NCI-H2081 (cell line): ENCODE results near the gene TCTN1.

Experiments used
- DNase-seq, 2 experiments: peaks; one replicate each; lab custom pipeline; 2025; lab: John Stamatoyannopoulos, UW

Gene TCTN1

GRCh38 chr12:110680032-110680431 lies 66.1 kb downstream of the TCTN1 start:
- no peak for DNase-seq

- no peak for DNase-seq
Measured at GRCh38 chr12:110683888-110684287, 70.0 kb downstream of the TCTN1 start.

DNA sequence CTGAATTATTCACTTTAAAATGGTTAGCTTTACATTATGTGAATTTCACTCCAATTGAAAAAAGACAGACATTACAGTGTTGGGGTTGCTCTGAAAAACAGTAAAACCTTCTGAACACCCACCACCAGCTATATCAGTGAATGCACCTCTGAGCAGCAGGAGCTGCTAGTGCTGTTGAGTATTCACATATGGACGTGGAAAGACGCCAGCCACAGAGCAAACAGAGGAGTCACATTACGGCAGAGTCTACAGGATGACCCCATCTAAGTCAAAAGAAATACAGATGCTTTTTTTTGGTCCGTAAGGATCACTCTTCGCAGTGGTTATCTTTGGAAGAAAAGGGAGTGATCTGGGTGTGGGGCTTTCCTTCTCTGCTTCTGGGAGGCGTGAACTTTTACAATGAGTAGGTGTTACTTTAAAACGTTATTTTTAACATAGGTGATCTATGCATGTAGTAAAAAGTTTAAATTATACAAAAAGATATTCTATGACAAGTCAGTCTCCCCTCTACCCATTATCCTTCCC lies 70.4 kb downstream of the TCTN1 start:
- DNase-seq: peak in 1 of 2 experiments; percentile 25

DNA sequence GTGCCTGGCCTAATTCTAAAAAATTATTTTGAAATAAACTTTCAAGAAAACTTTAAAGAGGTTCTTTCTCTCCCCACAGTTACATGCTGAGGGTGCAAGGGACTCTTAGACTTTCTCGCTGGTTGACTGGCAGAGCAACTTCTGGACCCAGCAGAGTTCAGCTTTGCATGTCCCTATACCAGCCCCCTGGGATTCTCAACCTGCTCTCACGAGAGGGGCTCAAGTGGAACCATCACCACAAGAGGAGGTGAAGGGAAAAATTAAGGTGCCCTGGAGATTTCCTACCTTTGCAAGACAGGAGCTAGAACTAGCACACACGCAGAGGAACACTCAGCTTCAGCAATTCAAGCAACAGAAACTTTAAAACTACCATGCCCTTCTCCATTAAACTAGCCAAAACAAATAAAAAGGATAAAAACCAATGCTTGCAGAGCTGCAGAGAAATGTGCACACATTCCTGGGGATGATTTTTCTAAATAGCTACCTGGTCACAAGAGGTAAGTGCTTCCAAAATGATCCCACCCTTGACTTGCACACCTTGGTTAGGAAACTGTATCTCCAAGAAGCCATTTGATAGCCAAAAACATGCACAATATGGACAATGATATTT lies 72.5 kb downstream of the TCTN1 start:
- DNase-seq: no peak

DNA sequence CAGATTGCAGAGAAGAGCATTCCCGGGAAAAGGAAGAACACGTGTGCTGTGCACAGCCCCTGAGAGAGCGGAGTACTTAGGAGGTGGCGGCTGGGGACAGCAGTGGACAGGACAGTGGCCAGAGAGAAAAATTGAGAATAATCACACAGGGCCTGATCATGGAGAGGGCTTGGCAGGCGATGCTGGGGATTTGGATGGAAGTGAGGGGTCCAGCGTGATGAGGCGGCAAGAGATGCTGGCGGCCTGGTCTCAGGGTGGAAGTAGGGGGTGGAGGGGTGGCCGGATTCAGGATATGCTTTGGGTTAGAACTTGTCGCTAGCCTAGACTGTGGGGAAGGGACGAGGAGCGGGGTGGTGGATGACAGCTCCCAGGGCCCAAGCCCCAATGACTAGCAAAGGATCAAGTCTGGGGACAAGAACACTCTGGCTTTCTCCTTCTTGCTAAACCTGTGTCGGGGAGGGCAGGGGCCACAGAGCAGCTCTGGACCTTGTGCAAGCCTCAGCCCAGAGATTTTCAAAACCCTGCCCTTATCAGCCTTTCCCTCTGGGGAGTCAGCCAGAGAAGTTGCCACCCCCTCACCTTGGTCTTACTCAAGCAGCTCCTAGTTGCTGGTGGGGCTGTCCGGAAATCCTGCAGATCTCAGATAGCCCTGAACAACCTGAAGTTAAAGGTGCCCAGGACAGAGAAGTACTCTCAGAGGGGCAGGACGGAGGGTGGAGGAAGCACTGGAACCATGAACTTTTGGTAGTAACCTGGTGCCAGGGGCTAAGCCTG lies 73.7 kb downstream of the TCTN1 start:
- no peak for DNase-seq

GRCh38 chr12:110688446-110689280 lies 74.7 kb downstream of the TCTN1 start, which contains the start of gene HVCN1:
Gene HVCN1 (minus strand): TSS chr12:110689115. CDS start chr12:110683245, 5,870 bp downstream.
- DNase-seq: no peak

DNA sequence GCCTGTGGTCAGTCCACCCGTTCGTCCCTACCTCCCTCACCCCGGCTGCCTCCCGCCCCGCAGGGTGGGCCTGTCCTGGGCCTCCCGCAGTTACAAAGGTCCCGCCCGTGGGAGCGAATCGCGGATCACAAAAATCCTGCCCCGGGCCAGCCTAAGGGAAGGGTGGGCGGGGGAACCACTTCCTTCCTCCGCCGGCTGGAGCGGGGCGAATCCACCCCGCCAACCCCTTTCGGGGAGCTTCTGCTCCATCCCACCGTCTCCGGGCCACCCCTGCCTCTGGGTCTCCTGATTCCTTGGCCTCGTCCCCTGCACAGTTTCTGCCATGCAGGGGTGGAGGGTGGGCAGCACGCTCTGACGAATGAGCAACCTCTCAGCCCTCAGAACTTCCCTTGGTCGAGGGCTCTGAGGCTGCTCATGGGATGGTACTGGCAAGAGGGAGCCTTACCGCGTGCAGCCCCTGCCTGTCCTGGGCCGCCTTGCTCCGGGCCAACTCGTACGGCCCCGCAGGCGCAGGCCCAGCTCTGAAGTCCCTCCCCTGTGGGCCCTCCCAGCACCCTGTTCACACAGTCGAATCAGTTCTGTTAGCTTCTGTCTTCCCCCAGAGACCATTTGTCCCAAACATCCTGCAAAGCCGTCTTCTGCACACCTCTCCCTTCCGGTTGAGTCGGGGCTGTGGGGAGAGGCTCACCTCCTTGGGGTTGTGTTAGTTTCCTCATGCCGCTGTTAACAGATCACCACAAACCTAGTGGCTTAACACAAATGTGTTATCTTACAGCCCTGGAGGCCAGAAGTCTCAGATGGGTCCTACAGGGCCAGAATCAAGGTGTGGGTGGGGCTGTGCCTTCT lies 75.6 kb downstream of the TCTN1 start:
- DNase-seq: no peak

DNA sequence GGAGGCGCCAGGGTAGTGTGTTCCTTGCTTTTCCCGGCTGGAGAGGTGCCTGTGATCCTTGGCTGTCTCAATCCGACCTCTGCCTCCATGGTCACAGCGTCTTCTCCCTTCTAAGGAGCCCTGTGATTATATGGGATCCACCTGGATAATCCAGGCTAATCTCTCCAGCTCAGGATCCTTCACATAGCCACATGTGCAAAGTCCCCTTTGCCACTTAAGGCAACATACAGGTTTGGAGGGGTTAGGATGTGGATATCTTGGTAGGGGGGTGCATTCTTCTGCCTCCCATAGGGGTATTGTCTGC lies 76.2 kb downstream of the TCTN1 start:
- DNase-seq: no peak

DNA sequence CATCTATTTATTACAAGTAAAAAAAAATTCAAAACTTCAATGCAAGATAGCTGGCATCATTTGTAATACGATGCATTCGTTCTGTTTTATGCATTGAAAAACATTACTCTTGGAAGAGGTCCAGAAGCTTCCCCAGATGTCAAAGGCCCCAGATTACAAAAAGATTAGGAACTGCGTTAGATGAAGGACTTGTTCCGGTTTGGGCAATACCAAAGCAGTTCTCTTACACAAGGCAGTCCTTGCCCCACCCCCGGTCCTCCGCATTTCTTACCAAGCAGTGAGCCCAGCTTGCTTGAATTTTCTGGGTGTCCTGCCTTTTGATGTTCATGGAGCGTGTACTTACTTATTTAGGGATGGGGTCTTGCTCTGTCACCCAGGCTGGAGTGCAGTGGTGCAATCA lies 79.8 kb downstream of the TCTN1 start:
- no peak for DNase-seq

- DNase-seq: no peak
Measured at GRCh38 chr12:110694330-110694901, 80.5 kb downstream of the TCTN1 start.

- DNase-seq: no peak
Measured at GRCh38 chr12:110696283-110696682, 82.4 kb downstream of the TCTN1 start.

DNA sequence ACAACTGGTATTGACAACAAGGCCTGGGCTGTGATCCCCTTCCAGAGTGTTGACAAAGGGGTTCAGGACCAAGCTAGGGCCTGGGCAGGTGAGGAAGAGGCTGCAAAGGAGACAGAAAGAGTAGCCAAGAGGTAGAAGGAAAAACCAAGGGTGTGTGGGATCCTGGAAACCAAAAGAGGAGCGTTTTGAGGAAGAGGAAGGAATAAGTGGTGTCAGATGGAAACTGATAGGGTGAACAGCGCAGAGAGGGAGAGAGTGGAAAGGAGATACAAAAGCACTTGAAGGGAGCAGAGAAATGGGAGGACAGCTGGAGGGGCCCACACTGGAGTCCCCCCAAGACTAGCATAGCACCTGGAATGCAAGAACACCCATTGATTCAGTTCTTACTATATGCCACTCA lies 83.3 kb downstream of the TCTN1 start:
- no peak for DNase-seq

DNA sequence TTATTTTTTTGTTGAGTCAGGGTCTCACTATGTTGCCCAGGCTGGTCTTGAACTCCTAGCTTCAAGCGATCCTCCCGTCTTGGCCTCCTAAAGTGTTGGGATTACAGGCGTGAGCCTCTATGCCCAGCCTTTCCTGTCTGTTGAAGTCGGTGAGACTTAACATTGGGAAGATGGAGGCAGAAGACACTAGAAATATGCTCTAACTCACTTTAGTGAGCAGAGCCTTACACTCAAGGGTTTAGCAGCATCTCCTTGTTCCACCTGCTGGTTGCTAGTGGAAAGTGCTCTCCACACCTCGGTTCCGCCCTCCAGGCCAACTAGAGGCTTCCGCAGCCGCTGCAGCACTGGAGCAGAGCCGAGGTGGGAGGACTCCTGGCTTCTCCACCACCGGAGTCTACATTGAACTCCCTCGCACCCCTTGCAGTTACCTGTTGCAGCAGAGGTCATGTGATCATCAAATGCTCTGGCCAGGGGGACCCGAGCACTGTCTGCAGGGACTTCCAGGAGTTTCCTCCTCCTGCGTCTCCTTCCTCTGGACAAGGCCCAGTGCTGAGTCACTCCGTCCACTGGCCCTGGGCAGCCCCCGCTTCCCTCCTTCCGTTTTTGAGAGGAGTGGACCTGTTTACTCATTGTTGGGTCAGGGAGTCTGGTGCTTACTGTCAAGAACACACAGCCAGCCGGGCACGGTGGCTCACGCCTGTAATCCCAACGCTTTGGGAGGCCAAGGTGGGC lies 84.4 kb downstream of the TCTN1 start:
- peak in 1 of 2 experiments; percentile 25 for DNase-seq
